ENCODE measurements around the gene FSHB. TPM values are rescaled to one million over a fixed set of nuclear protein-coding genes. Genes with fewer than 3 reads are reported as not detected.
"Not testable (repeated sequence)": the region's sequence is repeated elsewhere in the genome, so short reads cannot be mapped to it uniquely, and the experiment has no call there.

Gene FSHB
- total RNA-seq, 1 experiment from 2014 or later = not detected

- intact Hi-C loops (cut with micrococcal nuclease) = no loop called here
- H2AFZ ChIP-seq (ENCODE audit: low read length) = no peak overlapping the region
- ChIA-PET CTCF (interaction anchor here (1.0 kb wide), 1 partner anchor 748 kb away, joined by 3 read pairs; no protein-coding TSS in a partner anchor), POLR2A (ENCODE audit: unreplicated experiment) (no interaction called here)
- no peaks in the 10 kb centered on the region for H3K9me2 ChIP-seq (replicated peaks; ENCODE audit: low read length)
- H4K20me1 ChIP-seq (ENCODE audit: low read length) = no peaks in the 10 kb centered on the region
- BruUV-seq (replicated peaks) = no TSS peak
- no peak overlapping the region for H3K9ac ChIP-seq (ENCODE audit: low read length)
- H3K4me1 ChIP-seq (ENCODE audit: insufficient read depth, low read length) = no peaks in the 10 kb centered on the region
- H3F3A ChIP-seq (ENCODE audit: low read length, unreplicated experiment) = no peaks in the 10 kb centered on the region
- H3K9me3 ChIP-seq (ENCODE audit: low read length) = no peaks in the 10 kb centered on the region
- peak; percentile 72 for ATAC-seq
- no peak for TF ChIP-seq EZH2 (IDR thresholded peaks at IDR 0.05; ENCODE audit: low read length, unreplicated experiment)
- peak; percentile 73 for TF ChIP-seq CTCF (conservative IDR thresholded peaks at IDR 0.05; ENCODE audit: low read depth, low read length)
- no peak for TF ChIP-seq EZH2phosphoT487 (IDR thresholded peaks at IDR 0.05; ENCODE audit: borderline replicate concordance, low read length)
- no peak overlapping the region for H3K4me3 ChIP-seq (ENCODE audit: low read length)
- no peak overlapping the region for H3K27ac ChIP-seq (ENCODE audit: low read length)
- no peaks in the 10 kb centered on the region for H3K27me3 ChIP-seq (ENCODE audit: low read length)
- peak; percentile 49 for DNase-seq
- H3K79me2 ChIP-seq (ENCODE audit: low read length) = no peaks in the 10 kb centered on the region
- no peaks in the 10 kb centered on the region for H3K36me3 ChIP-seq (ENCODE audit: low read depth, low read length)
- H3K4me2 ChIP-seq (ENCODE audit: low read length) = no peak overlapping the region
Measured at GRCh38 chr11:30196400-30197206, 34.2 kb upstream of the FSHB start.

- no peaks in the 10 kb centered on the region for H3K9me3 ChIP-seq (ENCODE audit: low read length)
- H3K4me2 ChIP-seq (ENCODE audit: low read length) = no peak overlapping the region
- intact Hi-C loops (cut with micrococcal nuclease) = no loop called here
- CTCF ChIA-PET = no interaction called here
- POLR2A ChIA-PET (ENCODE audit: unreplicated experiment) = no interaction called here
- ATAC-seq = no peak
- no peak for TF ChIP-seq EZH2 (IDR thresholded peaks at IDR 0.05; ENCODE audit: low read length, unreplicated experiment)
- TF ChIP-seq EZH2phosphoT487 (IDR thresholded peaks at IDR 0.05; ENCODE audit: borderline replicate concordance, low read length) = no peak
- no peak for TF ChIP-seq CTCF (conservative IDR thresholded peaks at IDR 0.05; ENCODE audit: low read depth, low read length)
- no peaks in the 10 kb centered on the region for H3F3A ChIP-seq (ENCODE audit: low read length, unreplicated experiment)
- no TSS peak for BruUV-seq (replicated peaks)
- H3K4me3 ChIP-seq (ENCODE audit: low read length) = no peak overlapping the region
- no peak overlapping the region for H3K27ac ChIP-seq (ENCODE audit: low read length)
- no peaks in the 10 kb centered on the region for H3K79me2 ChIP-seq (ENCODE audit: low read length)
- no peaks in the 10 kb centered on the region for H3K9me2 ChIP-seq (replicated peaks; ENCODE audit: low read length)
- H3K9ac ChIP-seq (ENCODE audit: low read length) = no peak overlapping the region
- no peaks in the 10 kb centered on the region for H4K20me1 ChIP-seq (ENCODE audit: low read length)
- H3K4me1 ChIP-seq (ENCODE audit: insufficient read depth, low read length) = no peaks in the 10 kb centered on the region
- H3K36me3 ChIP-seq (ENCODE audit: low read depth, low read length) = no peaks in the 10 kb centered on the region
- no peak for DNase-seq
- no peaks in the 10 kb centered on the region for H3K27me3 ChIP-seq (ENCODE audit: low read length)
- H2AFZ ChIP-seq (ENCODE audit: low read length) = no peak overlapping the region
Measured at GRCh38 chr11:30197869-30198268, 32.9 kb upstream of the FSHB start.

GRCh38 chr11:30202989-30203388 lies 27.8 kb upstream of the FSHB start:
- POLR2A ChIA-PET (ENCODE audit: unreplicated experiment); intact Hi-C loops (cut with micrococcal nuclease): not testable (repeated sequence)

More at GRCh38 chr11:30202989-30203388, 27.8 kb upstream of the FSHB start:
- ATAC-seq; H3K27ac ChIP-seq (ENCODE audit: low read length); CTCF ChIA-PET; H4K20me1 ChIP-seq (ENCODE audit: low read length); H3K9ac ChIP-seq (ENCODE audit: low read length); DNase-seq; H3K36me3 ChIP-seq (ENCODE audit: low read depth, low read length); H3K4me3 ChIP-seq (ENCODE audit: low read length); H2AFZ ChIP-seq (ENCODE audit: low read length); H3K9me3 ChIP-seq (ENCODE audit: low read length); H3K9me2 ChIP-seq (replicated peaks; ENCODE audit: low read length); H3F3A ChIP-seq (ENCODE audit: low read length, unreplicated experiment); H3K27me3 ChIP-seq (ENCODE audit: low read length); H3K4me1 ChIP-seq (ENCODE audit: insufficient read depth, low read length); H3K79me2 ChIP-seq (ENCODE audit: low read length); H3K4me2 ChIP-seq (ENCODE audit: low read length); BruUV-seq (replicated peaks): not testable (repeated sequence)
